Stimulated activated CD8-positive, alpha-beta memory T cell treated with anti-CD3 and anti-CD28 coated beads, Interleukin-4, amount 100 ng/mL, for 48 hours (primary cell): Measurements from ENCODE around the gene ATG101.

Source experiments
- DNase-seq: peaks from one replicate; pipeline ENCODE4 v3.0.0-alpha.2; 2020

The ATG101 gene

DNA sequence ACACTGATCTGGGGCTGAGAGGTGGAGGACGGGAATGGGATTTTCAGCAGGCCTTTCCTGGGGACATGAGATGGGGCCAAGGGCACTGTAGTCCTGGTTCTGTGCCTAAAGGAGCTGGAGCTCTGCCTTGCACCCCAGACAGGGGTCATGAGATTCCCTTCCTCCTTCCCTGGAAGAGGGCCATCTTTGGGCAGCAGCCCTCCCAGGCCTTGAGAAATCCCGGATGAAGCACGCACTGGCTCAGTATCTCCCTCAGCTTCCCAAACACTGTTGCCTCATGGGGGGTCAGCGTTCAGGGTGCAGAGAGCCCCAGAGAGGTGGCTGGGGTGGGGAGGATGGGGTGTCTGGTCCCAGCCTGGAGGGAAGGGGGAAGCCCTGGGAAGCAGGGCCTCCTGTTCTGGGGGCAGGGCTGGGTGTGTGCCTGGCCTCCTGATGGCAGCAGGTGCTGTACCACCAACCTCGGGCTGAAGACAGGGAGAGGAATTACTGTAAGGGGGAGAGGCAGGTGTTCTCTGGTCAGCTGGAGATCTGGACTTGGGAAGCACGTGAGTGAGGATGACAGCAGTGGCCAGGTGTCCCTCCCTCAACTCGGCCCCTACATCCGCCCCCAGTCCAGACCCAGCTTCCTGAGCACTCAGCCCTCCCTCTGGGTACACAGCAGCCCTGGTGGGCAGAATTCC lies 26.9 kb upstream of the ATG101 start:
- no peak for DNase-seq

DNA sequence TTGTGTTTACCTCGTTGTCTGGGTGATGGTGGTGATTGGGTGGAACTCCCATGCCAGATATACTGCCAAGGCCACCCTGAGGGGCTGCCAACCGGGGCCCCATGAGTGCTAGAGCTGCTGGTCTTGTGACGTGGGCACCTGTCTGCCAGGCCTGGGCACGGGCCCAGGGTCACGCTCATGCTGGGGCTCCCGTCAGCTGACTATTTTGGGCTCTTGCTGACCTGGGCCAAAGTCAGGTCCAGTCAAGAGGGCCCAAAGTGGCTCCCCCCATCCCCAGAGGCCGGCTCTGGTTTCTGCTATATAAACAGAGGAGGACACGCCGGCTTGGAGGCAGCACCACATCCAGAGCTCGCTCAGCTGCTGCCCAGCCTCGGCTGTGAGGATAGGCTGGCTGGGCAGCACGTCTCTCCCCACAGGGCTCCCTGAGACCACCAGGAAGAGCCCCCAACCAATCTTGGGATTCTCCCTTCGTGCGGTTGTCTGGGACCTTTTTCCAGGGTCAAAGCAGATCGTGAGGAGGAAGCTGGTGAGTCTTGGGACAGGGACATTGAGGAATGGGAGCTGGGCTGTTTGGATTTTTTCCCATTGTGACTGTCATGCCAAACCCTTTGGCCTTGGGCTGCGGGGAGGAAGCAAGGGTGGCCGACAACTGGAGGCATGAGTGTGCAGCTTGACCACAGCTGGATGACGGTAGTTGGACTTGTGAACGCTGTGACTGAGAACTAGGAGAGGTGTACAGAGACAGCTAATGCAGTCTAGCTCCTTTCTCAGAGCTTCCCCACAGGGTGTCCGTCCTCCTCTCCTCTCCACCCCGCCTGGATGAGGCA lies 26.2 kb upstream of the ATG101 start:
- DNase-seq = no peak

DNA sequence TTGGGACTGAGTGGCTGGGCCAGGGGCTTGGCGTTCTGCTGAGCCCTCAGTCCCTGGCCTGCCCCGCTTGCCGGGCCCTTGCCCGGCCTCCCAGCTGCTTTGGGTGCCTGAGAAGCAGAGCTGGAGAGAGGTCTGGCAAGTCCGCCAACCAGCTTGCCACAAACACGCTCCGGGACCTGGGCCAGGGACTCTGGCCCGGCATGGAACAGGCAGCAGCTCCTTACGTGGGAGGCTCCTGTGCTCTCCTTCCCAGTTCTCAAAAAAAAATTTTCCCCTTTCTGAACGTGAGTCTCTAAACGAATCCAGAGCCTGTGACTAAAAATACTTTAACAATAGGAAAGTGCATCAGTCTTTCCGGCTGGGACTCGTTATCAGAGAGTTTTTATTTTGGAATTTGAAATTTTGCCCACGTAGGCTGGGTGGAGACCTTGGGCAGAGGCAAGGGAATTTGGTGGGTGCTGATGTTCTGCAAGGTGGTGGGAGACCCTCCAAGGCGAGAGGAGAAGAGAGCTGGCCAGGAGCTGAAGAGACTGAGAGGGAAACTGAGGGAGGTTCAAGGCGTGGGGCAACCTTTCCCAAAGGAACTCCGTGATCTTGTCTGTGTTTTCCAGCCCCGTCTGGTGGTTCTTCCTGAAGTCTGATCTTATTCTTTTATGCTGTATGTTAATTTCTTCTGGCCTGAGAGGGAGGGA lies 25.3 kb upstream of the ATG101 start:
- no peak for DNase-seq

DNA sequence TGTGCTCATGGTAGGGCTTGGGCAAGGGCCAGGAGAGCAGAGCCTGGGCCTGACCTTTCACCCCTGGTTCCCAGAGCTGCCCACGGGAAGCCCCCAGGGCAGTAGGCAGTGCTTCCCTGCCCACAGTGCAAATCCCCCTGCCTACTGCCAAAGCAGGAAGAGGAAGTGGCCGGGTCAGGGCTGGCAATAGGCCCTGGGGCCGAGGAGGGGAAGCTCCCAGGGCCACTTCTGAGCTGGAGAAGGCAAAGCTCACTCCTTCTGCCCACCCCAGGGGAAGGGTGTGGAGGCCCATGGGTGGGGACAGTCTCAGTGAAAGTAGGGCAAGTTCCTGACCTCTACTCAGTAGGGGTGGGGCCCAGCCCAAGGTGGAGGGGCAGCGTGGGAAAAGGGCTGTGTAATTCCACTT lies 24.0 kb upstream of the ATG101 start:
- no peak for DNase-seq

DNA sequence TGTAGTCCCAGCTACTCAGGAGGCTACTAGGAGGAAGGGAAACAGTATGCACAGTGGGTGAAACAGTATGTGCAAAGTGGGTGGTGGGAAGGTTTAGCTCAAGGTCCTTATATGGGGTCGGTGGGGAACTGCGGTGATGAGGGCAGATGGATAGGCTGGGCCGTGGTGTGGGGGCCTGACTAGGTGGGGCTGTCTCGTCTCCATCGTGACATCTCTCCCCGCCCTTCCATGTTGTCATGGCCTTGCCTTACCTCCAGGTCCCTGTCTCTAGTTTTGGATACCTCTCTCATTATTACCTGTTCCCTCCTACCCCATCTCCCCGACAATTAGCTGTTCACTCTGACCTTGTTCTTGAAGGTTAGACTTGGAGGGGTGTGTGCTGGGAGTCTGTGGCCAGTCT lies 22.9 kb upstream of the ATG101 start:
- DNase-seq = no peak

DNA sequence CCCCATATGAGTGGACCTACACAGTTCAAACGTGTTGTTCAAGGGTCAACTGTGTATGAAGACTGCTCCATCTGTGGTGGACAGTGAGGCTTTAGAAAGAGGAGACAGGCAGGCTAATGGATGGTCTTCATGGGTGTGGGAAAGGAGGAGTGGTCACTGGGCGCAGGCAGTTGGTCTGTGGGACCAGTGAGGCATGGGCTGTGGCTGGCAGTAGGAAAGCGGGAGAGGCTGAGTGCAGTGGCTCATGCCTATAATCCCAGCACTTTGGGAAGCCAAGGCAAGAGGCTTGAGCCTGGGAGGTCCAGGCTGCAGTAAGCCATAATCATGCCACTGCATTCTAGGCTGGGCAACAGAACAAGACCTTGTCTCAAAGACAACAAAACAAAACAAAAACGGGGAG lies 20.5 kb upstream of the ATG101 start:
- DNase-seq = no peak

DNA sequence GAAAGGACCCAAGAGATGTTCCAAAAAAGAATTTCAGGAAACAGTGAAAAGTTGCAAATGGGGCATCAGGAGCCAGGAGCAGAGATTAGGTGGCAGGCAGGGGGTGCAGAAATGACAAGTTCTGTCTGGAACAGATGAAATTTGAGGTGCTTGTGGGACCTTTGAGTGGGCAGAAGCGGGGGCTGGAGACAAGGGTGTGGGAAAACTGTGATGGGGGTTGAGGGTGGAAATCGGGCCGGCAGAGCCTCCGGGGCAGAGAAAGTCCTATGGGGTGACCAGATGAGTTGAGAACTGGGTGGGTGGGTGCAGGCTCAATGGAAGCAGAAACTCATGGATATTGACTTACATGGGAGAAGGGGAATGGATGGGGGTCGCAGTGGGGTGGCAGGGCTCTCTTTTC lies 20.1 kb upstream of the ATG101 start:
- no peak for DNase-seq

DNA sequence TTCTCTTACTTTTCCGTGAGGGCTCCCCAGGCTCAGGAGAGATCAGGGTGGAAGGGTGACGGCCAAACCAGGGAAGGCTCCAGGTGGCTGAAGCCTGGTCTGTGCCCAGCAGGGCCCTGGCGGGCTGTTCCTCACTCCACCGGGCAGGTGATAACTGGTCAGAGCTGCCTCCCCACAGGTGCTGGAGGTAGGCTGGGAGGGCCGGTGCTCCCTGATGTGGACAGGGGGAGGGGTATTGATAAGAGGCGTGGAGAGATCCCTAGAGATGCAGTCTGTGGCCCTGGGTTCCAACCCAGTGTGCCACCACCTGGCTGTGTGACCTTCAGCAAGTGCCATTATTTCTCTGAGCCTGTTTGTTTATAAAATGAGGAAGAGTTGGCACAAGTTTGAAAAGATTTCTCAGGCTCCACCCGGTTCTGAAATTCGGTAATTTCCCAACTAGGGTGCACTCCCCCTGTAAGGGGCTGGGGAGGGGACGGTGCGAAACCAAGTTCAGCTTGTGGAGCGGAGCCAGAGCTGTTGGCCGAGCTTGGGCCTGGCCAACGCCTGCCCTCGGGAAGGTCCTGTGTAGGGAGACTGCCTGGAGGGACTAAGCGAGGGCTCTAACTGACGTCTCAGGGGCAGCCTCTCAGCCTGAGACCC lies 19.5 kb upstream of the ATG101 start:
- DNase-seq = no peak

DNA sequence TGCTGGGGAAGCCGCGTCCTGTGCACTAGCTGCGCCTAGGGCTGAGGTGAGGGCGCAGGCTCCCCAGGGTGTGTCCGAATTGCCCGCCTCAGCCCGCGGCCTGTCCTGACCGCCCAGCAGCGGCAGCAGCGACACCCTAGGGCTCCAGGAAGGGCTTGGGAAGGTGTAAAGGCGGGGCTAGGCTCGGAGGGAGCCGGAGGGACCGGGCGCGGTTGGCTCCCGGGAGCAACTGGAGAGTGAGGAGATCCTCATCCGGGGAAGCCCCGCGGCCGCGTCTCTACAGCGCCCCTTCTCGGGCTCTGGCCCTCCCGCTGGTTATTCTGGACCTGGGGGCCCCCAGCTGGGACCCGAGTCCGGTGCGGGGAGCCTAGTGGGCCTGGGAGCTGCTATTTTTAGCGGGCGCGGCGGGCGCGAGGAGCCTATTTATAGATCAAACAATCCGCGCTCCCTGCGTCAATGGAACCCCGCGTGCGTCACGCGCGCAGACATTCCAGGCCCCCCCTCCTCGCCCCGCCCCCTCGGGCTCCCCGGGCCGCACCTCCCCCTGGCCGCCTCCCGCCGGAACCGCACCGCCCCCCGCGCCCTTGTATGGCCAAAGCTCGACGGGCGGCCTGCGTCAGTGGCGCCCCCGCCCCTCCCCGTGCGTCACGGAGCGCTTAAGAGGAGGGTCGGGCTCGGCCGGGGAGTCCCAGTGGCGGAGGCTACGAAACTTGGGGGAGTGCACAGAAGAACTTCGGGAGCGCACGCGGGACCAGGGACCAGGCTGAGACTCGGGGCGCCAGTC lies 18.8 kb upstream of the ATG101 start, which contains the start of gene NR4A1:
Gene NR4A1, plus strand, starts transcription at position 685 of the 784 bp plus-strand sequence. CDS start 2,887 bp downstream, outside the sequence.
- peak; percentile 99 for DNase-seq

DNA sequence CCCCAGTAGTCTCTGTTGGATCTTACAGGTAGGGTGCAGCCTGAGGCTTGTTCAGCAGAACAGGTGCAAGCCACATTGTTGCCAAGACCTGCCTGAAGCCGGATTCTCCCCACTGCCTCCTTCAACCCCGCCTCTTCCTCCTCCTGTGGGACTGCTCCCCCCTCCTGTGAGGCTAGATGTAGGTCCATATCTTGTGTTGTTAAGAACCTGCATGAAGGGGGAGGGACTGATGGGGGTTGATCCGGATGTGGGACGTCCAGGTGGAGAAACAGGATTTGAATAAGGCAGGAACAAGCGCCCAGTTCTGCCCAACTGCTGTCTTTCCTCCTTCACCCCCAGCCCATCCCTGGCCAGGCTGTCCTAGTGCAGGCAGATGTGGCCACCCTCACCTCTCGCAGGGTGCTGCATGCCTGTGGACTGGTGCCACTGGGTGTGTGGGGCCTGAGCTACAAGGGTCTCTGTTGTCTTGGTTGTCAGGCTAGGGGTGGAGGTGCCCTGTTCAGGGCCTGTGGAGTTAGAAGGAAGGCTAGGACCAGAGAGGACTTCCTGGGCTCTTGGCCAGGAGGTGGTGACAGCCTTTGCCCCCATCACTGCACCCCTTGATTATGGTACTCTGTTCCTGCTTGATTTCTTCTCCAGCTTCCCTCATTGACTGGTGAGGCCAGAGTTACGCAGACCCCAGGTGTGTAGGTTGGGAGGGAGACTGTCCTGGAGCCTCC lies 17.2 kb upstream of the ATG101 start:
- DNase-seq = peak; percentile 36

DNA sequence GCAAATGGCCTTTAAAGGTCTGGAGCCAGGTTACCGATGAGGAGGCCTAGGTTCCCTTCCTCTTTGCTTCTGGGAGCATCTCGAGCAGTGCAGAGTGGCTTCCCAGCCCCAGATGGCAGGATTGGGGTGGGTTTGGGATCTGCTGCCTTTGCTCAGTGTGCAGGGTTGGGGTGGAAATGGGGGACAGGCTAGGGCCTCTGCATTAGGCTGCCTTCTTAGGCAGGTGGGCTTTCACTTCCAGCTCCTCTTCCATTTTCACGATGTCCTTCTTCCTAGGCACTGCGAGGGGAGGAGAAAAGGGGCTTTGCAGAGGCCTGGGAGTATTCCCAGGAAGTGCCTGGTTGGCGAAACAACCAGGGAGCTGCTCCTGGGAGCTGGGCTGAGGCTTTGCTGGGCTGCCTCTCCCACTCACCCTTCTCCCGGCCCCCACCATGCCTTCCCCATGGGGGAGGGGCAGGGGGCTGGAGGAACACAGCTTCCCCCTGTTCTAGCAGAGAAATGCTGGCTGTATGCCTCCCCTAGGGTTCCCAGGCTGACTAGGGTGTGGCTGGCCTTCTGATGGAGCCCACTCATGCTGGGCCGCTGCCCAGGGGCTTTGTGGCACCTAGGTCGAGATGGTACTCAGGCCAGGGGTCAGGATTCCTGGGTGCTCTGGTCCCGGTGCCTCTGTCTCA lies 16.1 kb upstream of the ATG101 start:
- no peak for DNase-seq

DNA sequence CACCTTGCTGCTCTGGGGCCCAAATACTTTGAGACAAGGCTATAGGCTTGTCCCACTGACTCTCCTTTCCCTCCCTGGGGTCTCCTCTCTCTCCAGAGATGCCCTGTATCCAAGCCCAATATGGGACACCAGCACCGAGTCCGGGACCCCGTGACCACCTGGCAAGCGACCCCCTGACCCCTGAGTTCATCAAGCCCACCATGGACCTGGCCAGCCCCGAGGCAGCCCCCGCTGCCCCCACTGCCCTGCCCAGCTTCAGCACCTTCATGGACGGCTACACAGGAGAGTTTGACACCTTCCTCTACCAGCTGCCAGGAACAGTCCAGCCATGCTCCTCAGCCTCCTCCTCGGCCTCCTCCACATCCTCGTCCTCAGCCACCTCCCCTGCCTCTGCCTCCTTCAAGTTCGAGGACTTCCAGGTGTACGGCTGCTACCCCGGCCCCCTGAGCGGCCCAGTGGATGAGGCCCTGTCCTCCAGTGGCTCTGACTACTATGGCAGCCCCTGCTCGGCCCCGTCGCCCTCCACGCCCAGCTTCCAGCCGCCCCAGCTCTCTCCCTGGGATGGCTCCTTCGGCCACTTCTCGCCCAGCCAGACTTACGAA lies 15.4 kb upstream of the ATG101 start:
- DNase-seq = no peak

DNA sequence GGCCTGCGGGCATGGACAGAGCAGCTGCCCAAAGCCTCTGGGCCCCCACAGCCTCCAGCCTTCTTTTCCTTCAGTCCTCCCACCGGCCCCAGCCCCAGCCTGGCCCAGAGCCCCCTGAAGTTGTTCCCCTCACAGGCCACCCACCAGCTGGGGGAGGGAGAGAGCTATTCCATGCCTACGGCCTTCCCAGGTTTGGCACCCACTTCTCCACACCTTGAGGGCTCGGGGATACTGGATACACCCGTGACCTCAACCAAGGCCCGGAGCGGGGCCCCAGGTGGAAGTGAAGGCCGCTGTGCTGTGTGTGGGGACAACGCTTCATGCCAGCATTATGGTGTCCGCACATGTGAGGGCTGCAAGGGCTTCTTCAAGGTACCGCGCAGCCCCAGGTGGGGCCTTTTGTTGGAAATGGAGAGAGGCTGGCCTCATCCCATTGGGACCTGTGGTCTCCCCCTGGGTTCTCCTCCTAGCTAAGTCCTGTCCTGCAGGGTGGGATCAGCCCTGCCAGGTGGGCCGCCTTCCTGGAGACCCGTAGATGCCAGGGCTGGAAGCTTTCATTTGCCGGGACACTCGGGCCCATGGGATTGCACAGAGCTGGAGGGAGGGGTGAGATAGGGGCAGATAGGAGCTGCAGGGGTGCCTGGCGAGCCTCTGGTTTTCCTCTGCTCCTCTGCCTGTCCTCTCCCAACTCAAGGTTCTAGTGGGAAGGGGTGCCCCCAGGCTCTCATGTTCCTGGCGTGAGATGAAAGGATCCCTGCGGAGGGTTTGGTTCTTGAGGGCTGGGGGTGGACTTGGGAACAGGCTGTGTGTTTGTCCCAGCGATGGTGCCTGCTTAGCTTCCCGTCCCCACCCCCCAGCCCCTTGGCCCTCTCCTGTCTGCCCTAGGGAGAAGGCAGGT lies 14.7 kb upstream of the ATG101 start:
- no peak for DNase-seq

DNA sequence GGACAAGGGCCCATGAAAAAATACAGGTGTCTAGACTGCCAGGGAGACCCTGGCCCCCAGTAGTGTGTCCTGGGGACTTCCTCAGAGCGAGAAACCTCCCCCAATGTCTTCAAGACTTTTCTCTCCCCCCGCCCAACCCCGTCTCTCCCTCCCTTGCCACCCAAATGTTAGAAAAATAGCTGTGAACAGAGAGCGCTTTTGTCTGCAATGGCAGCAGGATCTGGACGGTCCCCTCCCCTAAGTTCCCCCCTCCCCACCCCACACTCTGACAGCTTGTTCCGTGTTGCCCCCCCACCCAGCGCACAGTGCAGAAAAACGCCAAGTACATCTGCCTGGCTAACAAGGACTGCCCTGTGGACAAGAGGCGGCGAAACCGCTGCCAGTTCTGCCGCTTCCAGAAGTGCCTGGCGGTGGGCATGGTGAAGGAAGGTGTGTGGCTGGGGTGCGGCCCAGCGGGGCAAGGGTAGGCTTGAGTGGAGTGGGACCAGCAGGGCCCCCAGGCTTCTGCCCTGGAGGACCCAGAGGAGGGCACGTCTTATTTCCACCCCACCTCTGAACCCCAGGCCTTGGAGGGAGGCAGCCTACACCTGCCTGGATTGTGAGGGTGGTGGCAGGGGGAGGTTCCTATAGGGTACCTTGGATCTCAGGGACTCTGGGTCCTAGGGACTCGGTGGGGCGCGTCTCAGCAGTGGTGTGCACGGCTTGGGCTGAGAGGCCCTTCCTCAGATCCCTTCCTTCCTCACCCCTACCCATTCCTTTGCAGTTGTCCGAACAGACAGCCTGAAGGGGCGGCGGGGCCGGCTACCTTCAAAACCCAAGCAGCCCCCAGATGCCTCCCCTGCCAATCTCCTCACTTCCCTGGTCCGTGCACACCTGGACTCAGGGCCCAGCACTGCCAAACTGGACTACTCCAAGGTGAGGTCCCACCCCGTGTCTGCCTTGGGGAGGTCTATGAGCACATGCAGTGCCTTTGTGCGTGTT lies 13.8 kb upstream of the ATG101 start:
- DNase-seq = no peak

DNA sequence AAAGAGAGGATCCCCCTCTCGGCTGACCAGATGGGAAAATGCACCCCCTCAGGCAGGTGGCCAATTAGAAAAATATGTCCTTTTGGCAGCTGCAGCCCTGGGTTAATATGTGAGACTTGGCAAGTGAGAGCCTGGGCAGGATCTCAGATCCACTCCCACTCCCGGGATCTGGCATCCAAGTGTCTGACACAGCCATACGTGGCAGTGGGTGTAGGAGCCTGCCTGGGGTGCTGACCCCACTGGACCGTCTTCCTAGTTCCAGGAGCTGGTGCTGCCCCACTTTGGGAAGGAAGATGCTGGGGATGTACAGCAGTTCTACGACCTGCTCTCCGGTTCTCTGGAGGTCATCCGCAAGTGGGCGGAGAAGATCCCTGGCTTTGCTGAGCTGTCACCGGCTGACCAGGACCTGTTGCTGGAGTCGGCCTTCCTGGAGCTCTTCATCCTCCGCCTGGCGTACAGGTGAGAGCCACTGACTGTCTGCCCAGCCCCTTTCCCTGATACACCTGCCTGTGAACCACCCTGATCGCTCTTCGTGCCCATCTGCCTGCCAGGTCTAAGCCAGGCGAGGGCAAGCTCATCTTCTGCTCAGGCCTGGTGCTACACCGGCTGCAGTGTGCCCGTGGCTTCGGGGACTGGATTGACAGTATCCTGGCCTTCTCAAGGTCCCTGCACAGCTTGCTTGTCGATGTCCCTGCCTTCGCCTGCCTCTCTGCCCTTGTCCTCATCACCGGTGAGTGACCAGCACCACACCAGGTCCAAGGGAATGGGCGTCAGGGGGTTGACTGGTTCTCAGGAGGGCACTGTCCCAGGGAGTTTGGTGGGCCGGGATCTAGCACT lies 12.8 kb upstream of the ATG101 start:
- no peak for DNase-seq

DNA sequence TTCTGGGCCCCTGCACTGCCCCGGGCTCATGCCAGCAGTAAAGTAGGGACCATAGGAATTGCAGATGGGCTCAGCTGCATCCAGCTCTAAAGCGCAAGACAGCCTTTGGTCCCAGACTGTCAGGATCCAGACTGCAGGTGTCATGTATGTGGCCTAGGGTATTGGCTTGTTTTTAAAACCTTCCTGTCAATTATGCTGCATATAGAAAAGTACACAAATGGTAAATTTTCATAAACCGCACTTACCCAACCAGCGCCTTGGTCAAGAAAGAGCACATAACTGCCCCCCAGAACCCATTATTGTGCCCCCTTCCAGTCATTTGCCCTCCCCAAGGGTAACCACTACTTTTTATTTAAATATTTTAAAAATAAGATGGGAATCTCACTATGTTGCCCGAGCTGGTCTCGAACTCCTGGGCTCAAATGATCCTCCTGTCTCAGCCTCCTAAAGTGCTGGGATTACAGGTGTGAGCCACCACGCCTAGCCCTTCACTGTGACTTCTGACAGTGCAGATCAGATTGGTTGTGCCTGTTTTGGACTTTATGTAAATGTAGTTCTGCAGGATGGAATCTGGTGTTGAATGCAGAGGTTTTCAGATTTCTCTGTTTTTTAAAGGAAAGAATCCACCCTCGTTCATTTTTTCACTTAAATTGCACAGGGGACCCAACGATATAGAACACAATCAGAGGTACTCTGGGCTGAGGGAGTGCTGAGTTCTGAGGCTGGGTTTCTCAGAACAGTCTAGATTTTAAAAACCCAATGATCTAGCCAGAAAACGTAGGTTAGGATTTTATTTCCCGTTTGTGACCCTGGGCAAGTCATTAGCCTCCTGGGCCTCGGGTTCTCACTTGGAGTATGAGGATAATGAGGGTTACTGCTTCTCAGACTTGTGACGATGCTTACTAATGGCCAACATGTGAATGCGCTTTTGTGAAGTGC lies 11.9 kb upstream of the ATG101 start:
- no peak for DNase-seq
